DMS153 treated with DMSO at 0.1 percent for 48 hours (cell line): ENCODE measurements around the gene LAD1.

Source experiments
- DNase-seq: peaks from one replicate; lab custom pipeline; 2025; ENCODE audit not compliant: unreplicated experiment; lab: John Stamatoyannopoulos, UW

Gene LAD1, protein sequence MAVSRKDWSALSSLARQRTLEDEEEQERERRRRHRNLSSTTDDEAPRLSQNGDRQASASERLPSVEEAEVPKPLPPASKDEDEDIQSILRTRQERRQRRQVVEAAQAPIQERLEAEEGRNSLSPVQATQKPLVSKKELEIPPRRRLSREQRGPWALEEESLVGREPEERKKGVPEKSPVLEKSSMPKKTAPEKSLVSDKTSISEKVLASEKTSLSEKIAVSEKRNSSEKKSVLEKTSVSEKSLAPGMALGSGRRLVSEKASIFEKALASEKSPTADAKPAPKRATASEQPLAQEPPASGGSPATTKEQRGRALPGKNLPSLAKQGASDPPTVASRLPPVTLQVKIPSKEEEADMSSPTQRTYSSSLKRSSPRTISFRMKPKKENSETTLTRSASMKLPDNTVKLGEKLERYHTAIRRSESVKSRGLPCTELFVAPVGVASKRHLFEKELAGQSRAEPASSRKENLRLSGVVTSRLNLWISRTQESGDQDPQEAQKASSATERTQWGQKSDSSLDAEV

DNA sequence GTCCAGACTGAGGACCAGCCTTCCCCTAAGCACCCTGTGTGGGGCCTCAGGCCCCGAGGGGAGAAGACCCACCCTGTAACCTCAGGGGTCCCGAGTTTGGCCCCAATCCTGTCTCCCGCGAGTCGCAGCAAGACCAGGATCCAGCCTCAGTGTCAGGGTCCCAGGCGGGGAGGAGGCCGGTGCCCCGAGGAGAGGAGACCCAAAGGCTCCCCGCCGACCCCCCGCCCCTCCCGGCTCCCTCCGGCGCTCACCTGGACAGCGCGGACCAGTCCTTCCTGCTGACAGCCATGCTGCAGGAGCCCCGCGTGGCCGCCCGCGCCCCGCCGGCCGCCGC lies at the start of gene LAD1:
LAD1 (minus strand) TSS at position 307 of the 334 bp plus-strand sequence; CDS start at position 289, 18 bp downstream.
- no peak for DNase-seq

DNA sequence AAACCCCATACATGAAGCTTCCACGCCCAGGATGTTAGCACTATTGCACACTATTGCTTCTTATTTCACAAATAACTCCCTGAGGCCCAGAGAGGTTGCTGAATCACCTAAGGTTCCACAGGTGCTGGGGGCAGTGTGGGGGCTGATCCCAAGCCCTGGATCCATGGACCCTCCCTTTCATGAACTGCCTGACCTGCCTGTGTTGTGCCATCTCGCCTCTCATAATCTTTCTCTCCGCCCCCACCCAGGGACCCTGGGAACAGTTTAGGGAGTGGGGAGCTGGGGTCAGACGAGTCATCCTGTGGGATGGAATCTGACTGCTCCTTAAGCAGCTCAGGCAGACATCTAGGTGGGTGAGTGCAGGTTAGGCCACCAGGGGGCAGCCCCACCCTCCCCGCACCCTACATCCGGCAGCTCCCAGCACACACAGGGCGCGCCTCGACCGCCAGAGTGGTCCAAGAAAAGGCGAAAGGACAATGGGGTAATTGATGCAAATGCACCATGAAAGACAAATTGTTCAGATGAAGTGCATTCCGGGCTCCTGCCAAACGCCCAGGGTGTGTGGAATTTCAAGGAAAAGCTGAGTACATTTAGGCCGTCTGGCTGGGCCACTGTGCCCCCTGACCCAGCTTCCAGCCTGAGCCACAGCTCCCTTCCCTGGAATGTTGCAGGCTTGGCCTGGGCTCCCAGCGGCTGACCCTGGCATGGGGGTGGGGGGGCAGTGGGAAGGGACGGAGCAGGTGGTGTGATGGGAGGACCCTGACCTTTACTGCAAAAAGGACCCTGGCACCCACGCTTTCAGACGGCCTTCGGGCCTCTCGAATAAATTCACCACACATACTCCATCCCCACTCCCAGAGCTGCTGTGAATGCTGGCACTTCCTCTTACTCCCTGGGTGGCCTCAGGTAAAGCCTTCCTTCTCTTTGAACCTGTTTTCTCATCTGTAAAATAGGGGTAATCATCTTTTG lies 49.1 kb upstream of the LAD1 start:
- peak; percentile 71 for DNase-seq

DNA sequence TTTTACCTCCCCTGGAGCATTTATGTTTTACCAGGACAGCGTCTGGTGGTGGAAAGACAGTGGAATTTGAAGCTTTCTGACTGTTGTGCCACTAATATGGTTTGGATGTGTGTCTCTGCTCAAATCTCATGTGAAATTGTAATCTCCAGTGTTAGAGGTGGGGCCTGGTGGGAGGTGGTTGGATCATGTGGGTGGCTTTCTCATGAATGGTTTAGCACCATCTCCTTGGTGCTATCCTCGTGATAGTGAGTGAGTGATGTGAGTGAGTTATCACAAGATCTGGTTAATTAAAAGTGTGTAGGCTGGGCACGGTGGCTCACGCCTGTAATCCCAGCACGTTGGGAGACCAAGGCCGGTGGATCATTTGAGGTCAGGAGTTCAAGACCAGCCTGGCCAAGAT lies 46.2 kb upstream of the LAD1 start:
- no peak for DNase-seq

DNA sequence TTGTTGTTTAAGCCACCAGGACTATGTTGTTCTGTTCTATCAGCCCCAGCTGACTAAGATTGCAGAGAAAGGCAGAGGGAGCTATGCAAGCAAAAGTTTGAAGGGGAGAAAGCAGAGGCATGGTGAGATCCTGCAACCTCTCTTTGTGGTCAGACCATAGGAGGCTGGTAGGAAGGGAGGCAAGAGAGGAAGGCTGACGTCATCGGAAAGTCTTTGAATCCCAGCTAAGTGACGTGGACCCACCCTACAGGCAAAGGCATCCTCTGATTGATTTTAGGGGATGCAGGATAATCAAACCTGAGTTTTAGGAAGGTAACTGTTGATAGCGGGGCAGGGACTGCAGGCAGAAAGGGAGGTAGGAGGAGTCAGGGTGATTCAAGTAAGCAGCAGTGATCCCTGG lies 45.7 kb upstream of the LAD1 start:
- DNase-seq, result no peak

DNA sequence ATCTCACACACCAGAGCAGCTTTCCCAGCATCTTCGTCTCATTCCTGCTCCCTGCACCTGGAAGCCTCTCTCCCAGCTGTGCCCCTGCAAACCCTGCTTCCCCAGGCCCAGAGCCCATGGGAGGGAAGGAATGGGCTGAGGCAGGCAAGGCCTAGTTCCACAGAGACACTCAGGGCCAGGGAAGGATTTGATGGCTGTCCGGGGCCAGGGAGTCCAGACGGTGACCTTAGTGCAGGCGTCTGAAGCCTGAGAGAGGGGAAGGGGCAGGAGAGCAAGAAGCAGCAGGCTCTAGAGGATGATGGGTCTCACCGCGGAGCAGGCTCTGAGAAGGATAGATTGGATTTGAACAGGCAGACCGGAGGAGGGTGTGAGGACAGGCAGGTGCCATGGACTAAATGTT lies 44.6 kb upstream of the LAD1 start:
- DNase-seq, result no peak

DNA sequence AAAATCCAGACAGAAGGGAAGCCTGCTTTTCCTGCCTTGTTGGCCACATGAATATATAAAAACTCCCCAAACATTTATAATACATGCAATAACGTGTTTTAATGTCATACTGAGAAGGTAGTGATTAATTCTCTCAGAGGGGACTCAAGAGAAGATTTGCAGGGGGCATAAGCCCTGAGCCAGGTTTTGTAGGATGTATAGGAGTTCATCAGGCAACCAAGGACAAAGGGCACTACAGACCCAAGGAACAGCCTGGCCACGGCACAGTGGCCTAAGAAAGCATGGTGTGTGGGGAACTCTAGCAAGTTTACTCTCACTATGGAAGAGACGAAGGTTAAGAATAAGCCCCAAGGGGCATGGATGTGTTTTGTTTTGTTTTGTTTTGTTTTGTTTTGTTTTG lies 37.8 kb upstream of the LAD1 start:
- DNase-seq, result no peak

DNA sequence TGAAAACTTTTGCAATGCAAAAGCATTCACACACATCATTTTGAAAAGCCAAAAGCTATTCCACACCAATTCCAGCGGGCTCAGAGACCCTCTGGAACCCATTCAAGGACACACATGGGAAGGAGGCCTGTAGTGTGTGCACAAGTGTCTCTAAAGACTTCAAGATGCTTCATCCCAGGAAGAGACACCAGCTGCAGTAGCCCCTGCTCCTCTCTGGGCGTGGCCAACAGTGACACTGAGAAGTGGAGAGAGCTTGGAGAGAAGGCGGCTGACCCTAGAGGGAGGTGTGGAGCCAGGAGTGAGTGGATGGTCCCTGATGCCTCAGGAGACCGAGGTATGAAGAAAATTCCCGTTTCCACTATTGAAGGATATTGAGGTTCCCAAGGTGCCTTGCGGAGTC lies 37.3 kb upstream of the LAD1 start:
- no peak for DNase-seq

DNA sequence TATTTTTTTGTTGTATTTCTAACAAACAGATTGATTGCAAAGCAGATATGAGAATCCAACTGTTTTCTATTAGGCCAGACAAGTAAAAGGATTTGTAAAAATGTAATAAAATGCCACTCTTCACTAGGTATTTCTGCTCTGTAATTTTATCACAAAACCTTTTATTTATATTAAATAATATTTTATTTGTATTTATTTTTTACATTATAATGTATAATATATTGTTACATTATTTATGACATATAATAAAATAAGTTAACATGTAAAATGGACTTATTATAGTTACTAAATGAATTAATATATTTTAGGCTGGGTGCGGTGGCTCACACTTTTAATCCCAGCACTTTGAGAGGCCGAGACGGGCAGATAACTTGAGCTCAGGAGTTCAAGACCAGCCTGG lies 35.1 kb upstream of the LAD1 start:
- no peak for DNase-seq

DNA sequence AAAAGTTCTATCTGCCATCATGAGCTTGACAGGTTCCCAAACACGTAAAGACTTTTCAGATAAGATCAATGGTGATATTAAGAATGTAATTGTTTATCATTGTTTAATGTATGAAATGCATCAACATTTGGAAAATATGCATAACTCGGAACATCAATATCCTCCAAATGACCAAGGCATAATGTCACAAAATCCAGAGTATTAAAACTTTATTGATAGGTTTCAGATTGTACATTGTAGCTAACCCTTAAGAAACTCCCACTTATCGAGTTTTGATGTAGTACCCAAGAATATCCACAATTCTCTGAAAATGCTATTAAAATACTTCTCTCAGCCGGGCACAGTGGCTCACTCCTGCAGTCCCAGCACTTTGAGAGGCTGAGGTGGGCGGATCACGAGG lies 34.5 kb upstream of the LAD1 start:
- DNase-seq, result no peak

DNA sequence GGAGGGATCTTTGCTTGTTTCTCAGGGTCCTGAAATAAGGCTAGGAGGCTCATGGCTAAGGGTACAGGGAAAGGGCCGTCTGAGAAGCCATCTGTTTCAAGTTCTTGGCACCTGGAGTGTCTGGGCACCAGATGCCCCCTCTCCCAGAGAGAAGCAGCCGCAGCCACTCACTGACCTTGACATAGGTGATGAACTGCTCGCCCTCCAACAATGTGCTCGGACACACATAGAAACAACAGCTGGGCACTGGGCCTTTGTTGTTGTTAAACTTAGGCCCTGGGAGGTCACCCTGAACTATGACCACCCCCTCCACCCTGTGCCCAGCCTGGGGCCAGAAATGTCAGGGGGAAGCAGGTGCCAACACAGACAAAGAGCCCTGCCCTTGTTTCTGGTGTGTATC lies 31.7 kb upstream of the LAD1 start:
- no peak for DNase-seq

DNA sequence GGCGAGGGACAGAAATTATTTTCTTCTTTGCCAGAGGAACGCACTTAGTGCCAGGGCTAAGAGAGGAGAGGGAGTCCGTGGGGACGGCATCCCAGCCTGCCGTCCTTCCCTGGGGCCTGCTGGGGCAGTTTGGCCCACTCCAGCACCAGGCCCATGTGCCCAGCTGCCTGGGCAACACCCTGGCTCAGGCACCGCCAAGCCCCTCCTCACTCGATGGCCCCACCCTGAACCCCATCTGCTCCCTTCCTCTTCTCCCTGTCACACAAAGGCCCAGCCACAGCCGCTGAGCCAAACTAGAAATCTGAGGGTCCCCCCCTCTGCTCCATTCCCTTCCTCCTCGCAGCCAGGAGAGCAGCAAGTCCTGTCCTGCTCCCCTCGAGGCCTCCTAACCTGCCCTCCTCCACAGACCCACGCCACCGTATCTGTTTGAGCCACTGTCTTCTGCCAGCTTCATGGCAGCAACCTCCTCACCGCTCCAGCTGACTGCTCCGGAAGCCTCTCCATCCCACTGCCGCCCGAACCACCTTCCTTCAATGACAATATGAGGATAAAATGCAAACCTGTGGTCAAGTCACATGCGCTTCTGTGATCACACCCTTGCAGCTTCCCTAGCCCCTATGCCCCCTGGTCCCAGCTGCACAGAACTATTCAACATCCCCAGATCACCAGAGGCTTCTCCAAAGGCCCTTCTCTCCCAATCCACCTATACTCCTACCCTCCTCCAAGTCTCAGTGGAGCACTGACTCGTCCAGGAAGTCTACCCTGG lies 30.8 kb upstream of the LAD1 start:
- no peak for DNase-seq

DNA sequence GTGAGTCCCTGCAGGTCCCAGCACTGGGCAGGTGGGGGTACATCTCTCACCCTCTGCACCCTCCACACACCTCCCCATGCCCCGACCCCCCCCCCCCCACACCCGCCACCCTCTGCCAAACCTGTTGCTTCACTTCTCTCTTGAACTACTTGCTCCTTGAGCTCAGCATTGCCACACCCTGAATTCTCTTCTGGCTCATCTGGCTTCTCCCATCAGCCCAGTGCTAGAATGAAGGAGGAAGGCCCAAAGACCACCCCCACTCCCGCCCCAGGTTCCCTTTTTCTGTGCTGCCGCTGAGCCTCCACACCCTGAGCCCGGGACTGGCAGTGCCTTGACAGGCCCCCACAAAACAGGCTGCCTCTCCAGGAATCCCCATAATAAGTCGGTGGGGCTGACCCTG lies 28.8 kb upstream of the LAD1 start:
- no peak for DNase-seq

DNA sequence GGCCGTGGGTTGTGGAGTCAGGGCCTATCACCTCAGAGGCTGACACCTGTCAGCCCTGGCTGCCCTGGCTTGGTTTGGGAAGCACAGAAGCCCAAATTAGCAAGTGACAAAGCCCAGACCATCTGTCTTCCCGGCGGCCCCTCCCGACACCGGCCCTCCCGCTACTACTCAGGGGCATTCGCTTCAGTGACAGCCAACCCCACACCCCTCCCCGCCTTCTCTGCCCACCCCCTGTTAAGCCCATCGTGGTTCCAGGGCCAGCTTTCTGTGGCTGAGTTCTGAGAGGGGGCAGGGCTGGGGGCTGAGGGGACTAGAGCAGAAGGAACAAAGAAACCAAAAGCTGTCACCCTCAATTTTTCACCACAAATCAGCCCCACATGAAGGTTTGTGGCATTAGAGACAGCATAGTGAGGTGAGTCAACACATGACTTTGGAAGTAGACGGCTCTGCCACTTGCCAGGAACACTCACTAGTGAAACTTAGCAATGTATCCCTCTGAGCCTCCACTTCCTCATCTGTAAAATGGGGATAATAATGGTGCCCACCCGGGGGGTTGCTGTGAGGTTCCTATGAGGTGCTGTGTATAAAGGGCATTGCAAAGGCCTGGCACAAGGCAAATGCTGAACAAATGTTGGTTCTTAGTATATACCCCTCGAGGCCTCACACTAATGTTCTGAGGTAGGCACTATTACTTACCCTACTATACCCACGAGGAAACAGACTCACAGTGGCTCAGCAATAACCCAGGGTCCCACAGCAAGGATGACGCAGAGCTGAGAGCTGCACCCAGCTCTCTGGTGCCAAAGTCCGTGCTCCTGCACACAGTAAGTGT lies 27.6 kb upstream of the LAD1 start:
- DNase-seq, result no peak

DNA sequence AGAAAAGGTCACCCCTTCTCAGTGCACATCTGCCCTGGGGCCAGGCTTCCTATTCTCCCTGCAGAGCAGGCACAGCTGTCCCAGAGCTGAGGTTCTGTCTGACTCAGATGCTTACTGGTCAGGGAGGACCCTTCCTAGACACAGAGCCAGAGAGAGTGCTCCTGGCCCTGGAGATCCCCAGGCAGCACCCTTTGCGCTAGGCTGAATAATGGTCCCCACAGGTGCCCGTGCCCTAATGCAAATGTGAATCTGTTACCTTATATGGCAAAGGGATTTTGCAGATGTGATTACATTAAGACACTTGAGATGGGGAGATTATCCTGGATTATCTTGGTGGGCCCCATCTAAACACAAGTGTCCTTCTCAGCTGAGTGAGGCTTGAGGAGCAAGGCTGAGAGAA lies 25.0 kb upstream of the LAD1 start:
- DNase-seq, result no peak

DNA sequence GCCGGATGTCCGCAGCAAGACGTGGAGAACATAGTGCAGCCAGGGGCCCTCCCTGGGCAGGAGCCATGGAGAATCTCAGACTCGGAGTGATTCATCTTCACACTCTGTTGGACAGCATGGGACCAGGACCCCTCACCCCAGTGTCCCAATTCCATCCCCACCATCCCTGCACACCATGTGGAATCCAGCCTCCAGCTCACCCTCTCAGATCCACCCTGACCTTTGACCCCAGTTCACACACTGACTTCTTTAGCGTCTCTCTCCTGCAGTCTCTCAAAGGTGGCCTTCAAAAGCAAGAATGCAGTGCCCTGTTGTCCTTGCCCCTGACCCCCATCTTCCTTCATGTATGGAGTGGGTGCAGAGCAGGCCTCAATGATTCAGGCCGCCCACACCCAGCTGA lies 24.5 kb upstream of the LAD1 start:
- DNase-seq, result no peak

DNA sequence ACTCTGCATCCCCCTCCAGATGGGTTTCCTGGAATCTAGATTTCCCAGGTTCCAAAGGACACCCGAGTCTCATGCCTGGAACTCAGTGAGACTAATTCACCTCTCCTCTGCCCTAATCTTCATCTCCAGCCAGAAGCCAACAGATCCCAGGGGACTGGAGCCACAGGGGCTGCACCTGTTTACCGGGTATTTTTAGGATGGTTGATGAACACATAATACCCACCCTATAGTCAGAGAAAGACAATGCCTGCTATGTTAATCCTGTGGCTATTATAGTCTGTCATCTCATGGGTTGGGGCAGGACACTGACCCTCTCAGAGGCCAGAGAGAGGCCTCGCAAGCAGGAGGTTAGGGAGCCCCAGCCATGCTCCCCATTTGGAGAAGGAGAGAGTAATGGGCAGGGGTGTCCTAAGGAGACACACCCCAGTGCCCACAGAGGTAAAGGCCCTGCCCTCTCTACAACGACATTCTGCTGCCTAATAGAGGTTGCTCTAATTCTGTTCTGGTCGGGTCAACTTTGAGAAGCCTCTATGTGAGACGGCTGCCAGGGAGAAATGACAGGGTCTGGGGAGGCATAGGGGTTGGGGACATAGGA lies 23.4 kb upstream of the LAD1 start:
- DNase-seq, result no peak

DNA sequence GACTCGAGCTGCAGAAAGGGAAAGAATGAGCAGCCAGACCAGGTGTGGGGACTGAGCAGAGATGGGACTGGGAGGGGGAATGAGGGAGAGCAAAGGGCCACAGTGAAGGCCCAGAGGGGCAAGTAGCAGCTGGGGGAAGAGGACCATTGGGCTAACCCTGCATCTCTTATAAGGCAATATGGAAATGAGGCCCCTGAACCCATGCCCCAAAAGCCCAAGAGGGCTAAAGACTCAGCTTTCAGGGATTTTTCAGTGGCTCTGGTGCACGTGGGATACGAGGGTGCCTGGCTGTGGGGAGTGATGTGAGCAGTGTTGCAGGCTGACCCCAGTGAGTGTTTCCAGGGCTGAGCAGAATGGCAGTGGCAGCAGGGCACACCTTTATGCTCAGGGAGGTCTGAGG lies 22.9 kb upstream of the LAD1 start:
- no peak for DNase-seq

DNA sequence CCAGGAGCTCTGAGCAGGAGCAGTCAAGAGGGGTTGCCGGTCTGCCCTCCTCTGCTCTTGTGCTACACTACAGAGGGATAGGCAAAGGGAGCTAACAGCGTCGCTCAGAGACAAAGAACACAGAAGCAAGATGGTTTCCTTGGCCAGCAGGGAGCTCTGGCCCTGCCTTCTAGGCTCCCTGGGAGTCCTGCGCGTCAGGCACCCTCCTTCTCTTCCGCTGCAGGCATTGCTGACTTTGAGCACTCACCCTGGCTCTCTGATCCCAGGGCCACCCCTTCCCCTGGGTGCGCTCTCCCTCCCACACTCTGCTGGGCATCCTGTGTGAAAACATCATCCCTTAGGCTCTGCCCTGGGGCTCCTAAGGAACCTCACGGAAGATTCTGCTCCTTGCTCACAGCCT lies 21.9 kb upstream of the LAD1 start:
- DNase-seq, result no peak

DNA sequence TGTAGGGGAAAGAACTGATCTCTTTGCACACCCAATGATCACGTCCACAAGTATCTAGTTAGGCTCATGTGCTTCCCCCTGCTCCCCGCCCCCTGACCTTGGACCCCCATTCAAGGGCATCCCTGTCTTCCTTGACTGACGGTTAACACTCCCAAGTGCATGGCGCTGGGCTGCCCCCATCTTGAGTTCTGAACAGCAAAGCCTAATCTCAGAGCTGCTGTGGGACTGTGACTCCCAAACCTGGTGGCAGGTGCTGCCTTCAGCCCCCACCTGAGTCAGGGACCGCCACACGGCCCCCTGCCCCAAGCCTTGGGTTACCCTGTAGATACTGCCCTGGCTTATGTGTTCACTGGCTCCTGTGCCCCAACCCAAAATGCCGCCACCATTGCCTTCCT lies 21.5 kb upstream of the LAD1 start:
- no peak for DNase-seq
